Neural progenitor cell (in vitro differentiated cells): ENCODE results near the gene MYMK. TPM values are rescaled to one million over a fixed set of nuclear protein-coding genes. Genes with fewer than 3 reads are reported as not detected.

Experiments used
- DNase-seq: peaks from one replicate; pipeline ENCODE4 v3.0.0-alpha.2; 2016; ENCODE audit warnings: low spot score
- H2AFZ ChIP-seq: fragments of 200-600 bp; sonication (generic); replicated peaks from 2 replicates; pipeline ENCODE4 v1.6.1; 2016; ENCODE audit warnings: antibody characterized with exemption
- H3F3A ChIP-seq: fragments of 200-600 bp; sonication (generic); 2 replicates; pipeline ENCODE4 v1.6.1; 2016; ENCODE audit warnings: antibody characterized with exemption, low read depth
- H3K27ac ChIP-seq: fragments of 200-600 bp; sonication (generic); 2 replicates; pipeline ENCODE4 v1.5.1; 2016; ENCODE audit warnings: mild to moderate bottlenecking
- H3K27me3 ChIP-seq: fragments of 200-600 bp; sonication (generic); 2 replicates; pipeline ENCODE4 v1.6.1; 2016; ENCODE audit warnings: mild to moderate bottlenecking, moderate library complexity
- H3K36me3 ChIP-seq: fragments of 200-600 bp; sonication (generic); 2 replicates; pipeline ENCODE4 v1.5.1; 2016
- H3K4me1 ChIP-seq: fragments of 200-600 bp; sonication (generic); 2 replicates; pipeline ENCODE4 v1.6.1; 2016; ENCODE audit warnings: mixed run types
- H3K4me2 ChIP-seq: fragments of 200-600 bp; sonication (generic); 2 replicates; pipeline ENCODE4 v1.6.1; 2016
- H3K4me3 ChIP-seq: fragments of 200-600 bp; sonication (generic); 2 replicates; pipeline ENCODE4 v1.5.1; 2016
- H3K79me2 ChIP-seq: fragments of 200-600 bp; sonication (generic); 2 replicates; pipeline ENCODE4 v1.6.1; 2016; ENCODE audit warnings: low read depth
- H3K9ac ChIP-seq: fragments of 200-600 bp; sonication (generic); 2 replicates; pipeline ENCODE4 v1.6.1; 2016
- H3K9me3 ChIP-seq: fragments of 200-600 bp; sonication (generic); 2 replicates; pipeline ENCODE4 v1.5.1; 2016; ENCODE audit warnings: low read depth
- H4K20me1 ChIP-seq: fragments of 200-600 bp; sonication (generic); 2 replicates; pipeline ENCODE4 v1.6.1; 2016; ENCODE audit warnings: low read depth
- H3K27ac Mint-ChIP-seq: 3 replicates; pipeline ENCODE4 v1.8.0; 2021; ENCODE audit warnings: mixed read lengths
- H3K27me3 Mint-ChIP-seq: 2 replicates; pipeline ENCODE4 v1.8.0; 2022; ENCODE audit warnings: low read depth, mild to moderate bottlenecking, inconsistent platforms, moderate library complexity, mixed read lengths; ENCODE audit not compliant: insufficient read depth
- H3K36me3 Mint-ChIP-seq: 3 replicates; pipeline ENCODE4 v1.8.0; 2021; ENCODE audit warnings: mixed read lengths
- H3K4me1 Mint-ChIP-seq: 3 replicates; pipeline ENCODE4 v1.8.0; 2021; ENCODE audit warnings: mixed read lengths
- H3K4me3 Mint-ChIP-seq: 3 replicates; pipeline ENCODE4 v1.8.0; 2021; ENCODE audit warnings: mild to moderate bottlenecking, moderate library complexity, mixed read lengths
- H3K9me3 Mint-ChIP-seq: 3 replicates; pipeline ENCODE4 v1.8.0; 2020; ENCODE audit warnings: mixed read lengths
- CTCF ChIP-seq: fragments of 200-600 bp; sonication (generic); IDR thresholded peaks from 2 replicates; pipeline ENCODE4 v1.5.1; 2017; ENCODE audit warnings: antibody characterized with exemption, mild to moderate bottlenecking
- EZH2 ChIP-seq: fragments of 200-600 bp; sonication (generic); IDR thresholded peaks from 2 replicates; pipeline ENCODE4 v1.6.1; 2017; ENCODE audit warnings: antibody characterized with exemption, mild to moderate bottlenecking, moderate library complexity
- EZH2phosphoT487 ChIP-seq: fragments of 200-600 bp; sonication (generic); IDR thresholded peaks from 2 replicates; pipeline ENCODE4 v1.6.1; 2017; ENCODE audit warnings: antibody characterized with exemption
- total RNA-seq: library from RNA; depleted of rRNA; stranded (reverse); fragments of >200 nt; gene quantifications from 2 replicates; pipeline ENCODE4 v1.2.3, GENCODE V29; 2015; ENCODE audit warnings: low replicate concordance

The MYMK gene
- not detected in 2 replicates for total RNA-seq

GRCh38 chr9:133524679-133525228 lies at the start of gene MYMK:
Gene MYMK, minus strand, starts transcription at chr9:133524959. Its CDS starts 115 bp downstream, at chr9:133524844.
- Histone ChIP-seq H3K4me2 (no peak within 1 kb of the TSS), H3K27ac (no peak within 1 kb of the TSS)

GRCh38 chr9:133573791-133574515 lies 49.2 kb upstream of the MYMK start:
- H3K4me1 ChIP-seq = peaks cover 17% of the 10 kb centered on the region
- H3K36me3 ChIP-seq = no peaks in the 10 kb centered on the region
- H3K9me3 ChIP-seq = no peaks in the 10 kb centered on the region
- H4K20me1 ChIP-seq = no peaks in the 10 kb centered on the region
- no peak for TF ChIP-seq EZH2phosphoT487
- no peak for TF ChIP-seq CTCF
- no peak for TF ChIP-seq EZH2
- no peak overlapping the region for H3K4me3 Mint-ChIP-seq
- H3K4me3 ChIP-seq = no peak overlapping the region
- H3K27ac ChIP-seq = no peak overlapping the region
- H3K9me3 Mint-ChIP-seq = no peaks in the 10 kb centered on the region
- H3K9ac ChIP-seq = no peak overlapping the region
- H2AFZ ChIP-seq = no peak overlapping the region
- peaks cover 39% of the 10 kb centered on the region for H3K4me1 Mint-ChIP-seq
- no peaks in the 10 kb centered on the region for H3K27me3 ChIP-seq
- no peaks in the 10 kb centered on the region for H3K36me3 Mint-ChIP-seq
- no peak overlapping the region for H3K4me2 ChIP-seq
- peaks cover 11% of the 10 kb centered on the region for H3K27me3 Mint-ChIP-seq
- peak overlapping the region; percentile 82 for H3K27ac Mint-ChIP-seq
- H3F3A ChIP-seq = no peaks in the 10 kb centered on the region
- no peaks in the 10 kb centered on the region for H3K79me2 ChIP-seq
- DNase-seq = no peak

More at GRCh38 chr9:133524679-133525228, at the start of gene MYMK:
- no peak within 1 kb of the TSS for H3K9ac ChIP-seq
- no peak for DNase-seq
- no peaks in the 10 kb centered on the region for H4K20me1 ChIP-seq
- no peak within 1 kb of the TSS for H3K4me3 ChIP-seq
- no peaks in the 10 kb centered on the region for H3K36me3 ChIP-seq
- H3F3A ChIP-seq = peaks cover 6% of the 10 kb centered on the region
- peaks cover 29% of the 10 kb centered on the region for H3K4me1 ChIP-seq
- no peaks in the 10 kb centered on the region for H3K79me2 ChIP-seq
- Mint-ChIP-seq H3K4me1 (peaks cover 50% of the 10 kb centered on the region), H3K27ac (peak within 1 kb of the TSS; percentile 64), H3K9me3 (no peaks in the 10 kb centered on the region), H3K27me3 (peaks cover 4% of the 10 kb centered on the region), H3K36me3 (no peaks in the 10 kb centered on the region), H3K4me3 (no peak within 1 kb of the TSS)
- H2AFZ ChIP-seq = no peak within 1 kb of the TSS
- no peaks in the 10 kb centered on the region for H3K9me3 ChIP-seq
- H3K27me3 ChIP-seq = no peaks in the 10 kb centered on the region
- TF ChIP-seq EZH2 = no peak
- no peak for TF ChIP-seq CTCF
- TF ChIP-seq EZH2phosphoT487 = no peak

- Histone ChIP-seq H3K4me2 (no peak overlapping the region), H3K4me3 (no peak overlapping the region), H3K27ac (no peak overlapping the region), H3K4me1 (peaks cover 17% of the 10 kb centered on the region), H3K27me3 (no peaks in the 10 kb centered on the region), H3K36me3 (no peaks in the 10 kb centered on the region), H2AFZ (no peak overlapping the region), H3F3A (no peaks in the 10 kb centered on the region), H3K79me2 (no peaks in the 10 kb centered on the region), H3K9ac (no peak overlapping the region), H3K9me3 (no peaks in the 10 kb centered on the region), H4K20me1 (no peaks in the 10 kb centered on the region)
- DNase-seq = no peak
- Mint-ChIP-seq H3K27ac (no peak overlapping the region), H3K4me1 (peaks cover 35% of the 10 kb centered on the region), H3K9me3 (no peaks in the 10 kb centered on the region), H3K27me3 (peaks cover 8% of the 10 kb centered on the region), H3K36me3 (no peaks in the 10 kb centered on the region), H3K4me3 (no peak overlapping the region)
- TF ChIP-seq EZH2phosphoT487 (no peak), EZH2 (no peak), CTCF (no peak)
Measured at GRCh38 chr9:133572821-133573361, 48.1 kb upstream of the MYMK start.
